Caco-2 (cell line): ENCODE measurements around the gene SP2. TPM values are rescaled to one million over a fixed set of nuclear protein-coding genes. Genes with fewer than 3 reads are reported as not detected.
A peak's percentile ranks its signal among the peaks of the same experiment; 100 is the strongest.

Experiments used
- BruUV-seq: library from RNA; stranded (reverse); fragments of 400-500 nt; replicated peaks from 2 replicates; lab custom pipeline; 2021; lab: Mats Ljungman, UMichigan
- CTCF ChIA-PET: fragments of 300-600 bp; sonication (Branson Sonifier 250); formaldehyde crosslinking; loops from one replicate; lab custom pipeline; 2022; ENCODE audit warnings: antibody characterized with exemption; lab: Charles Lee
- POLR2A ChIA-PET: fragments of 300-600 bp; sonication (Branson Sonifier 250); formaldehyde crosslinking; loops from one replicate; lab custom pipeline; 2022; ENCODE audit warnings: antibody characterized with exemption; lab: Charles Lee
- DNase-seq, 2 experiments: peaks; one replicate each; pipeline versions ENCODE4 v3.0.0 to v3.0.0-alpha.2; 2020 to 2022
- H3K27me3 ChIP-seq: replicated peaks from 2 replicates; pipeline ENCODE4 v1.6.0; 2011; ENCODE audit warnings: low read length; ENCODE audit not compliant: control insufficient read depth, insufficient read depth
- H3K36me3 ChIP-seq: 2 replicates; pipeline ENCODE4 v1.5.1; 2011; ENCODE audit warnings: low read length; ENCODE audit not compliant: control insufficient read depth, insufficient read depth
- H3K4me1 ChIP-seq: fragments of 250-450 bp; sonication (Bioruptor Pico); 2 replicates; pipeline ENCODE4 v1.5.1; 2020; ENCODE audit warnings: mild to moderate bottlenecking
- H3K4me3 ChIP-seq: 2 replicates; pipeline ENCODE4 v1.5.1; 2011; ENCODE audit warnings: low read depth, mild to moderate bottlenecking, control low read depth, low read length
- H3K9me3 ChIP-seq: fragments of 250-450 bp; sonication (Bioruptor Pico); 2 replicates; pipeline ENCODE4 v1.5.1; 2020; ENCODE audit warnings: mild to moderate bottlenecking, moderate library complexity
- H3K27ac Mint-ChIP-seq: one replicate; pipeline ENCODE4 v1.8.0; 2022; ENCODE audit warnings: mixed read lengths; ENCODE audit not compliant: unreplicated experiment
- H3K27me3 Mint-ChIP-seq: one replicate; pipeline ENCODE4 v1.8.0; 2022; ENCODE audit warnings: mixed read lengths; ENCODE audit not compliant: insufficient read depth, unreplicated experiment
- H3K36me3 Mint-ChIP-seq: one replicate; pipeline ENCODE4 v1.8.0; 2022; ENCODE audit warnings: mild to moderate bottlenecking, mixed read lengths; ENCODE audit not compliant: insufficient read depth, unreplicated experiment
- H3K4me1 Mint-ChIP-seq: one replicate; pipeline ENCODE4 v1.8.0; 2022; ENCODE audit warnings: low read depth, mixed read lengths; ENCODE audit not compliant: unreplicated experiment
- H3K4me3 Mint-ChIP-seq: one replicate; pipeline ENCODE4 v1.8.0; 2022; ENCODE audit warnings: mild to moderate bottlenecking, moderate library complexity, mixed read lengths; ENCODE audit not compliant: unreplicated experiment
- H3K9me3 Mint-ChIP-seq: one replicate; pipeline ENCODE4 v1.8.0; 2022; ENCODE audit warnings: mixed read lengths; ENCODE audit not compliant: unreplicated experiment
- intact Hi-C: fragments of 100-400 bp; cut with micrococcal nuclease; formaldehyde crosslinking; loops from one replicate; pipeline ENCODE4 v1.10.0; 2022; ENCODE audit not compliant: unreplicated experiment
- total RNA-seq: library from RNA; stranded (reverse); gene quantifications from 2 replicates; pipeline ENCODE4 v1.2.3, GENCODE V29; 2022
- TF ChIP-seq, protein P1 (sequence below), 2 experiments: fragments of 200-600 bp in 1 of 2; IDR thresholded peaks; 1 replicate in 1 of 2; 2 replicates in 1 of 2; pipeline versions ENCODE4 v1.5.1 to v1.8.0; 2011 to 2022; ENCODE audit warnings: antibody characterized with exemption in 1 of 2, control low read depth in 1 of 2, inconsistent platforms in 1 of 2, low read depth in 1 of 2, low read length in 1 of 2, mild to moderate bottlenecking in 1 of 2, moderate library complexity in 1 of 2; ENCODE audit not compliant: insufficient read depth in 1 of 2, severe bottlenecking in 1 of 2, unreplicated experiment in 1 of 2

The SP2 gene
- total RNA-seq, 1 experiment from 2014 or later = 25.2 TPM

DNA sequence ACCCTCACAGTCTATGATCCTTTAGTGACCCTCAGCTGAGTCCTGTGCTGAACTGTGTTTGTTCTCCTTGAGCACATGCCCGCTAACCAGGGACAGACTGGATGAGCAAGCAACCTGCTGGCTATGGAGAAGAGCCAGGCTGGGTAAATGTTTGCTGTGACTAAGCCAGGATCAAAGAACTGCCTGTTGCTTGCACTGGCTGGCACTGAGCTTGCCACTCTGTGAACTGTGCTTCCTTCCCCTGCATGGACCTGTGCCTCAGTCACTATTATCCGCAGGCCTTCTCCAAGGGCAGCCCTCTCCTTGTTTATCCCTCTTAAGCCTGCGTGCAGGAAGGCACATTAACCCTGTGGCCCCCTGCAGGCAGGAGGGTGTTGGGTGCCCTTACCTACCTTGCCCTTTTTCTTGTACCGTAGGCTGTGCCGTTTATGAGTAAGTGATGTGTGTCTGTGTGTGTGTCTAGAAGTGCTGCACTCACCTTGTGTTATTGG is 52.7 kb downstream of the SP2 start:
- BruUV-seq = no TSS peak
- H3K27ac Mint-ChIP-seq = peak overlapping the region; percentile 58
- POLR2A ChIA-PET = interaction anchor here (0.6 to 6.0 kb wide), 5 partner anchors 8 to 24 kb away, joined by 4 to 62 read pairs (median 7); partner anchors contain the start of genes CDK5RAP3, PNPO and PRR15L
- DNase-seq = peak; percentile 40 to 51
- TF ChIP-seq, protein P1, sequence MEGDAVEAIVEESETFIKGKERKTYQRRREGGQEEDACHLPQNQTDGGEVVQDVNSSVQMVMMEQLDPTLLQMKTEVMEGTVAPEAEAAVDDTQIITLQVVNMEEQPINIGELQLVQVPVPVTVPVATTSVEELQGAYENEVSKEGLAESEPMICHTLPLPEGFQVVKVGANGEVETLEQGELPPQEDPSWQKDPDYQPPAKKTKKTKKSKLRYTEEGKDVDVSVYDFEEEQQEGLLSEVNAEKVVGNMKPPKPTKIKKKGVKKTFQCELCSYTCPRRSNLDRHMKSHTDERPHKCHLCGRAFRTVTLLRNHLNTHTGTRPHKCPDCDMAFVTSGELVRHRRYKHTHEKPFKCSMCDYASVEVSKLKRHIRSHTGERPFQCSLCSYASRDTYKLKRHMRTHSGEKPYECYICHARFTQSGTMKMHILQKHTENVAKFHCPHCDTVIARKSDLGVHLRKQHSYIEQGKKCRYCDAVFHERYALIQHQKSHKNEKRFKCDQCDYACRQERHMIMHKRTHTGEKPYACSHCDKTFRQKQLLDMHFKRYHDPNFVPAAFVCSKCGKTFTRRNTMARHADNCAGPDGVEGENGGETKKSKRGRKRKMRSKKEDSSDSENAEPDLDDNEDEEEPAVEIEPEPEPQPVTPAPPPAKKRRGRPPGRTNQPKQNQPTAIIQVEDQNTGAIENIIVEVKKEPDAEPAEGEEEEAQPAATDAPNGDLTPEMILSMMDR (IDR thresholded peaks at IDR 0.05; ENCODE audit: insufficient read depth in 1 of 2, low read depth in 1 of 2, low read length in 1 of 2, severe bottlenecking in 1 of 2, unreplicated experiment in 1 of 2) = peak in 1 of 2 experiments; percentile 34
- CTCF ChIA-PET = interaction anchor here (0.6 to 6.3 kb wide), 17 partner anchors 7 to 212 kb away, joined by 3 to 172 read pairs (median 8); partner anchors contain the start of genes CDK5RAP3, NFE2L1, PNPO and PRR15L
- Histone ChIP-seq H3K36me3 (peaks cover 28% of the 10 kb centered on the region), H3K4me1 (peaks cover 14% of the 10 kb centered on the region), H3K27me3 (no peaks in the 10 kb centered on the region), H3K4me3 (no peak overlapping the region), H3K9me3 (no peaks in the 10 kb centered on the region)
- peaks cover 30% of the 10 kb centered on the region for H3K4me1 Mint-ChIP-seq
- peaks cover 78% of the 10 kb centered on the region for H3K36me3 Mint-ChIP-seq
- H3K9me3 Mint-ChIP-seq = no peaks in the 10 kb centered on the region
- H3K4me3 Mint-ChIP-seq = peak overlapping the region; percentile 55
- H3K27me3 Mint-ChIP-seq = no peaks in the 10 kb centered on the region
- intact Hi-C loops = loop anchor here (1.0 to 5.0 kb wide), 6 partner anchors 7 to 70 kb away; partner anchors contain the start of genes PNPO and PRR15L

DNA sequence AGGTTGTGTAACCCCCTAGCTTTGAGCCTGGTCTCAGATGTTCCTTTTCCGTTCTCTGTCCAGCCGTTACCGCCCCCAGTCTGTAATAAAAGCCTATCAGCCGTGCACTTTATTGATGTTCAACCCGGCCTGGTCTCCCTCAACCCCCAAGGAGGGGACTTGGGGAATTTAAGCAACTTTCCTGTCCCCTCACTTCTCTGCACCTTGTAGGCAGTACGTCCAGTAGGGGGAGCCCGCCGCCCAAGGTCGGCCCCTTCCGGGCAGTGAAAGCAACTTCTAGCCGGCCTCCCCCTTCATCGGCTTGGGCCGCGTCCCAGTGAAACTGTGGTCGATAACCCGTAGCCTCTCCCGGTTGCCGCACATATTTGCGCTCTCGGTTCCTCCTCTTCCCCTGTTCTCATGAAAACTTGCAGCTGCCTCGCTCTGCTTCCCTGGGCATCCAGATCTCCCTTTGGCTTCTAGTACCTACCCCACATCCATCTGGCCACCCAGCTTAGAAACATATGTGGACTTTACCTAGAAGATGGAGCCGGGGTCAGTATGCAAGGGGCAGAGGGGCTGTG is 53.2 kb downstream of the SP2 start:
- BruUV-seq = no TSS peak

More for the DNA sequence above, 53.2 kb downstream of the SP2 start:
- Mint-ChIP-seq H3K27ac (peak overlapping the region; percentile 58), H3K4me1 (peaks cover 28% of the 10 kb centered on the region), H3K27me3 (no peaks in the 10 kb centered on the region), H3K4me3 (peak overlapping the region; percentile 55), H3K36me3 (peaks cover 78% of the 10 kb centered on the region), H3K9me3 (no peaks in the 10 kb centered on the region)
- ChIA-PET CTCF (interaction anchor here (0.6 to 6.3 kb wide), 20 partner anchors 8 to 211 kb away, joined by 3 to 172 read pairs (median 7); partner anchors contain the start of genes CDK5RAP3, NFE2L1, PNPO and PRR15L), POLR2A (interaction anchor here (0.6 to 6.0 kb wide), 6 partner anchors 8 to 156 kb away, joined by 3 to 62 read pairs (median 6); partner anchors contain the start of genes CDK5RAP3, PNPO and PRR15L)
- H3K36me3 ChIP-seq = peaks cover 28% of the 10 kb centered on the region
- peak; percentile 96 to 99 for DNase-seq
- H3K27me3 ChIP-seq = no peaks in the 10 kb centered on the region
- H3K4me3 ChIP-seq = peak overlapping the region; percentile 1; the same call in 1 of the 2 replicates
- H3K9me3 ChIP-seq = no peaks in the 10 kb centered on the region
- TF ChIP-seq, protein P1 (IDR thresholded peaks at IDR 0.05; ENCODE audit: insufficient read depth in 1 of 2, low read depth in 1 of 2, low read length in 1 of 2, severe bottlenecking in 1 of 2, unreplicated experiment in 1 of 2) = peak; percentile 100
- H3K4me1 ChIP-seq = peaks cover 14% of the 10 kb centered on the region
- intact Hi-C loops = loop anchor here (1.0 to 5.0 kb wide), 6 partner anchors 8 to 69 kb away; partner anchors contain the start of genes PNPO and PRR15L
